ENCODE measurements around the gene FAM171A2. TPM values are rescaled to one million over a fixed set of nuclear protein-coding genes. Genes with fewer than 3 reads are reported as not detected.
A peak's percentile ranks its signal among the peaks of the same experiment; 100 is the strongest.

The FAM171A2 gene
- total and polyA plus RNA-seq, 2 donors from 2014 or later: 0.94 to 1.6 TPM

DNA sequence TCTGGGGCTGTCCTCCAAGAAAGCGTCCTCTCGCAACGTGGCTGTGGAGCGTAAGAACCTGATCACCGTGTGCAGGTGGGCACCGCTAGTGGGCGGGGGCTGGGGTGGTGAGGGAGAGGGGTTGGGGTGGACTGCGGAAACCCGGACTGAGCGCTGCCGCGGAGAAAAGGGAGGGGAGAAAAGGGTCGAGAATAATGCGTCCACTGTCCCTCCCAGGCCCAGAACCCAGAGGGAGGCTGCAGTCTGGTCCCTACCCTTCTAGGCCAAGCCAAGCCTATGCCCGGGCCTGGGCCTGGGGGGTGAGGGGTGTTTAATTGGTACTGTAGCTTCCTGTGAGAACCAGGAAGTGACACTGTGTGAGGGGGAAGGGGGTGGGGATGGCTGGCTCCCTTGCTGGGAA, 54.8 kb downstream of the FAM171A2 start:
- Histone ChIP-seq H3K9ac (ENCODE audit: low read length in 3 of 3) (no peak overlapping the region), H3K36me3 (ENCODE audit: control insufficient read depth in 2 of 3, insufficient read depth in 3 of 3, low read length in 3 of 3) (no peaks in the 10 kb centered on the region), H3K4me1 (ENCODE audit: control insufficient read depth in 2 of 3, insufficient read depth in 2 of 3, low read depth in 1 of 3, low read length in 3 of 3) (peaks cover 0 to 9% (median 5%) of the 10 kb centered on the region in 3 donors), H3K27me3 (ENCODE audit: control insufficient read depth, insufficient read depth, low read length) (no peaks in the 10 kb centered on the region), H3K4me3 (ENCODE audit: low read length in 3 of 3) (no peak overlapping the region), H3K27ac (ENCODE audit: low read depth in 2 of 2, low read length in 2 of 2) (no peak overlapping the region), H3K9me3 (ENCODE audit: control insufficient read depth in 2 of 3, insufficient read depth in 1 of 3, low read length in 3 of 3) (no peaks in the 10 kb centered on the region)
- DNase-seq: peak in 1 of 5 donors; percentile 75
- TF ChIP-seq, protein P1, sequence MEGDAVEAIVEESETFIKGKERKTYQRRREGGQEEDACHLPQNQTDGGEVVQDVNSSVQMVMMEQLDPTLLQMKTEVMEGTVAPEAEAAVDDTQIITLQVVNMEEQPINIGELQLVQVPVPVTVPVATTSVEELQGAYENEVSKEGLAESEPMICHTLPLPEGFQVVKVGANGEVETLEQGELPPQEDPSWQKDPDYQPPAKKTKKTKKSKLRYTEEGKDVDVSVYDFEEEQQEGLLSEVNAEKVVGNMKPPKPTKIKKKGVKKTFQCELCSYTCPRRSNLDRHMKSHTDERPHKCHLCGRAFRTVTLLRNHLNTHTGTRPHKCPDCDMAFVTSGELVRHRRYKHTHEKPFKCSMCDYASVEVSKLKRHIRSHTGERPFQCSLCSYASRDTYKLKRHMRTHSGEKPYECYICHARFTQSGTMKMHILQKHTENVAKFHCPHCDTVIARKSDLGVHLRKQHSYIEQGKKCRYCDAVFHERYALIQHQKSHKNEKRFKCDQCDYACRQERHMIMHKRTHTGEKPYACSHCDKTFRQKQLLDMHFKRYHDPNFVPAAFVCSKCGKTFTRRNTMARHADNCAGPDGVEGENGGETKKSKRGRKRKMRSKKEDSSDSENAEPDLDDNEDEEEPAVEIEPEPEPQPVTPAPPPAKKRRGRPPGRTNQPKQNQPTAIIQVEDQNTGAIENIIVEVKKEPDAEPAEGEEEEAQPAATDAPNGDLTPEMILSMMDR (IDR thresholded peaks at IDR 0.05; ENCODE audit: borderline replicate concordance, extremely low read depth, insufficient read depth): no peak
- no peak for FAIRE-seq
- intact Hi-C loops (cut with DNase I): no loop called here

DNA sequence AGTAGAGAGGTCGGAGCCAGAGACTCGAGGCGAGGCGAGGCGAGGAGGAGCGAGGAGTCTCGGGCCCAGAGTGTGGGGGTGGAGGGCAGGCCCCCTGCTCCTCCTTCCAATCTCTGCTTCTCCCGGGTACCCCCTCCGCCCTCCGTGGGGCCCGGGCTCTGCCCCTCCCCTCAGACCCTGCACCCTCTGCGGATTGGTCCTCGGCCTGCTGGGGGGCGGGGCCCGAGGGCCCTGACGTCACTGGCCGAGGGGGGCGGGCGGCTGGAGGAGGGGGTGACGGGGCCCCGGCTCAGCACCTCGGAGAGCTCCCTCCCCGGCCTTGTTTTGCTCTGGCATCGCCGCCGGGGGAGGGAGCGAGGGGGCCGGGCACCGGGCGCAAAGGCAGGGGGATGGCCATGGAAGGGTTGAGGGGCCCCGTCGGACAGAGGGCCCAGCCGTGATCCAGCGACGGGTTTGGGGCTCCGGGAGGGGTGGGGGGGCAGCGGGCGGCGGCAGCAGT, 55.3 kb downstream of the FAM171A2 start, which contains the start of gene RUNDC3A:
Gene RUNDC3A, plus strand, starts transcription at position 282 of the 499 bp plus-strand sequence. CDS start 232 bp downstream, outside the sequence.
- Histone ChIP-seq H3K36me3 (ENCODE audit: control insufficient read depth in 2 of 3, insufficient read depth in 3 of 3, low read length in 3 of 3) (no peaks in the 10 kb centered on the region), H3K27ac (ENCODE audit: low read depth in 2 of 2, low read length in 2 of 2) (no peak within 1 kb of the TSS), H3K4me3 (ENCODE audit: low read length in 3 of 3) (peak within 1 kb of the TSS; percentile 23 to 28 (median 24)), H3K27me3 (ENCODE audit: control insufficient read depth, insufficient read depth, low read length) (no peaks in the 10 kb centered on the region), H3K9me3 (ENCODE audit: control insufficient read depth in 2 of 3, insufficient read depth in 1 of 3, low read length in 3 of 3) (no peaks in the 10 kb centered on the region), H3K4me1 (ENCODE audit: control insufficient read depth in 2 of 3, insufficient read depth in 2 of 3, low read depth in 1 of 3, low read length in 3 of 3) (peaks cover 0 to 9% (median 5%) of the 10 kb centered on the region in 3 donors), H3K9ac (ENCODE audit: low read length in 3 of 3) (peak within 1 kb of the TSS in 1 of 3 donors; percentile 46)
- no peak for FAIRE-seq
- DNase-seq: peak; percentile 95 to 97 (median 96)
- intact Hi-C loops (cut with DNase I): no loop called here
- TF ChIP-seq, protein P1 (IDR thresholded peaks at IDR 0.05; ENCODE audit: borderline replicate concordance, extremely low read depth, insufficient read depth): no peak

DNA sequence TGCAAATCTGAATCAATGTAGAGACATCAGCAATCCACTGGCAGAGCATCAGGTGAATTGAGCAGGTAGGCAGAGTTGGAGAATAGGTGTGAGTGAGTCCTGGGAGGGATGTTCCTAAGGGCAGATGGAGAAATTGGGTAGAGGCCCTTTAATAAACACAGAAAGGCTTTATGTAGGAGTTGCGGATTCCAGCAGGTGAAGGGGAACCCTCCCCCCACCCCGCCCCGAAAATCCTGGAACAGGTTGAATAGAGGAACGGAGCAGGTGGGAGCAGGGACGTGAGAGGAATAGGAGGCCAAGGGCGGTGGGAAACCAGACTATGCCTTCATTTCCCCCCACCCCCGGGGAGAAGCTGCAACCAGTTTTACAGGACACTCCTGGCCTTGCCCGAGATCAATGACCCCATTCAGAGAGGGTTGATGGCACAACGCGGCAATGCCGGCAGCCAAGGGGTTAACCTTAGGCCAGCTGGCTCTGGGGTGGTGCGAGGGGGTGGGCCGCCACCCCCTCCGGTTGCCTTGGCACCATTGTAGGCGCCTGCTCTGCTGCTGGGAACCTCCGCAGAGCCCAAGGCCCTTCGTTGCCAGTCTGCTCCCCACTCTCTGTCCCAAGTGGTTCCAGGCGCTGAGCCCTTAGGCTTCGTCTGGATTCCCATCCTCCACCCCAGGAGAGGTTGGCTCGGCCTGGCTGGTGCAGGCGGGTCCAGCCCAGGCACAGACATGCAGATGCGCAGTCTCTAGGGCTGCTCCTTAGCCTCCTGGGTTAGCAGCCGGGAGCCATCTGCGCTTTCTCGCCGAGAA, 56.1 kb downstream of the FAM171A2 start:
- FAIRE-seq: no peak
- H3K4me1 ChIP-seq (ENCODE audit: control insufficient read depth in 2 of 3, insufficient read depth in 2 of 3, low read depth in 1 of 3, low read length in 3 of 3): peaks cover 0 to 9% (median 5%) of the 10 kb centered on the region in 3 donors
- H3K36me3 ChIP-seq (ENCODE audit: control insufficient read depth in 2 of 3, insufficient read depth in 3 of 3, low read length in 3 of 3): no peaks in the 10 kb centered on the region
- H3K27me3 ChIP-seq (ENCODE audit: control insufficient read depth, insufficient read depth, low read length): no peaks in the 10 kb centered on the region
- DNase-seq: peak in 4 of 5 donors; percentile 70 to 84 (median 75)
- H3K9ac ChIP-seq (ENCODE audit: low read length in 3 of 3): peak overlapping the region in 1 of 3 donors; percentile 46
- H3K9me3 ChIP-seq (ENCODE audit: control insufficient read depth in 2 of 3, insufficient read depth in 1 of 3, low read length in 3 of 3): no peaks in the 10 kb centered on the region
- intact Hi-C loops (cut with DNase I): no loop called here
- no peak overlapping the region for H3K27ac ChIP-seq (ENCODE audit: low read depth in 2 of 2, low read length in 2 of 2)
- TF ChIP-seq, protein P1 (IDR thresholded peaks at IDR 0.05; ENCODE audit: borderline replicate concordance, extremely low read depth, insufficient read depth): no peak
- H3K4me3 ChIP-seq (ENCODE audit: low read length in 3 of 3): peak overlapping the region in 2 of 3 donors; percentile 23 to 28
